Measurements from ENCODE around the gene ATP2A1.

DNA sequence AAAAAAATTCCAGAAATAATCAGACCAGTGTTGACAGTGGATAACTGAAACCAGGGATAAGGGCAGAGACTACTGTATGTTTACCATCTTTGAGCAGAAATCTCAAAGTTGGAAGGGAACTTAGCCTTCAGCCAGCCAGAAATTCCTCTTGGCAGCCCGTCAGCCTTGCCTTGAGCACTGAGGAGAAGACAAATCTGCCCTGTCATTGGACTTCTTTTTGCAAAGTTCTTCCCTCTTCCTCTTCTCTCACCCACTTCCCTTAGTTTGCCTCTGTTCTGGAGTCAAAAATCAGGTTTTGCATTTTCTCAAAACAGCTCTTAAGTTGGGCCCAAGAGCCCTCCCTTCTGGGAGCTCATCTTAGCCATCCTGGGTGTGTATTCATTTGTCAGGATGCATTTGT, 38.4 kb upstream of the ATP2A1 start:
- no peak for TF ChIP-seq SRF (IDR thresholded peaks at IDR 0.05; ENCODE audit: low read depth)
- no peak for TF ChIP-seq RAD21 (IDR thresholded peaks at IDR 0.05; ENCODE audit: low read depth)

Measured in HCT116 (cell line).